ENCODE measurements around the gene MRPL14. TPM values are rescaled to one million over a fixed set of nuclear protein-coding genes. Genes with fewer than 3 reads are reported as not detected.

Gene MRPL14
- total RNA-seq, 1 donor from 2014 or later, result 36.8 TPM

DNA sequence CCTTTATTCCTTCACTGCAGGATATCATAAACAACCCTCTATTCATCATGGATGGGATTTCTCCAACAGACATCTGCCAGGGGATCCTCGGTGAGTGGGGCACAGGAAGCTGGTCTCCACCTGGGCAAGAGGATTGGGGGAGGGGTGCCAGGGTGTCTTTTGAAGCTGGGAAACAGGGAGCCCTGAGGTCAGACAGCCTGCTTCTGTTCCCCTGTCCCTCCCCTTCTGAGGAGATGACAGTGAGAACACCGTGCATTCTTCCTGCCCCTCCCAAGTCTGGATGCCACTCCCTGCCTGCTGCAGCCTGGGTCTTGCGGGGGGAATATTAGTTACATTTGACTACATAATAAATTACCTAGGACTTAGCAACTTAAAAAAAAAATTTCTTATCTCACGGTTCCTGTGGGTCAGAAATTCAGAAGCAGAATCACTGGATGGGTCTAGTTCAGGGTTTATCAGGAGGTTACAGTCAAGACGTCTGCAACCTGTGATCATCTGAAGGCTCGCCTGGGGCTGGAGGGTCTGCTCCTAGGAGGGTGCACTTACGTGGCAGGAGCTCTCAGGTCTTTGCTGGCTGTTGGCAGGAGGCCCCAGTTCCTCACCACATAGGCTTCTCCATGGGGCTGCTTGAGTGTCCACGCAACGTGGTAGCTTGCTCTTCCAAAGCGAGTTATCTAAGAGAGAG, 42.8 kb upstream of the MRPL14 start:
- DNase-seq, result no peak
- H3K4me3 ChIP-seq, result no peak overlapping the region
- peaks cover 15% of the 10 kb centered on the region for H3K4me1 ChIP-seq
- no peaks in the 10 kb centered on the region for H3K27me3 ChIP-seq (ENCODE audit: low read depth)
- TF ChIP-seq, protein P1, sequence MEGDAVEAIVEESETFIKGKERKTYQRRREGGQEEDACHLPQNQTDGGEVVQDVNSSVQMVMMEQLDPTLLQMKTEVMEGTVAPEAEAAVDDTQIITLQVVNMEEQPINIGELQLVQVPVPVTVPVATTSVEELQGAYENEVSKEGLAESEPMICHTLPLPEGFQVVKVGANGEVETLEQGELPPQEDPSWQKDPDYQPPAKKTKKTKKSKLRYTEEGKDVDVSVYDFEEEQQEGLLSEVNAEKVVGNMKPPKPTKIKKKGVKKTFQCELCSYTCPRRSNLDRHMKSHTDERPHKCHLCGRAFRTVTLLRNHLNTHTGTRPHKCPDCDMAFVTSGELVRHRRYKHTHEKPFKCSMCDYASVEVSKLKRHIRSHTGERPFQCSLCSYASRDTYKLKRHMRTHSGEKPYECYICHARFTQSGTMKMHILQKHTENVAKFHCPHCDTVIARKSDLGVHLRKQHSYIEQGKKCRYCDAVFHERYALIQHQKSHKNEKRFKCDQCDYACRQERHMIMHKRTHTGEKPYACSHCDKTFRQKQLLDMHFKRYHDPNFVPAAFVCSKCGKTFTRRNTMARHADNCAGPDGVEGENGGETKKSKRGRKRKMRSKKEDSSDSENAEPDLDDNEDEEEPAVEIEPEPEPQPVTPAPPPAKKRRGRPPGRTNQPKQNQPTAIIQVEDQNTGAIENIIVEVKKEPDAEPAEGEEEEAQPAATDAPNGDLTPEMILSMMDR (IDR thresholded peaks at IDR 0.05; ENCODE audit: borderline replicate concordance), result no peak
- H3K27ac ChIP-seq (replicated peaks), result no peak overlapping the region
- no peaks in the 10 kb centered on the region for H3K9me3 ChIP-seq (replicated peaks)
- intact Hi-C loops (cut with micrococcal nuclease), result no loop called here
- no peaks in the 10 kb centered on the region for H3K36me3 ChIP-seq

DNA sequence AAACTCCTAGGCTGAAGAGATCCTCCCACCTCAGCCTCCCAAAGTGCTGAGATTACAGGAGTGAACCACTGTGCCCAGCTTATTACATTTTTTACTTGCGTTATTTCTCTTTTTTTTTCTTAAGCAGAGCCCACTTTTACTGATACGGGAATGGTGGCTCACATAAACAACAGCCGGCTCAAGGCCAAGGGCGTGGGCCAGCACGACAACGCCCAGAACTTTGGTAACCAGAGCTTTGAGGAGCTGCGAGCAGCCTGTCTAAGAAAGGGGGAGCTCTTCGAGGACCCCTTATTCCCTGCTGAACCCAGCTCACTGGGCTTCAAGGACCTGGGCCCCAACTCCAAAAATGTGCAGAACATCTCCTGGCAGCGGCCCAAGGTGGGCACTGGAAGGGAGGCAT, 41.9 kb upstream of the MRPL14 start:
- DNase-seq, result no peak
- TF ChIP-seq, protein P1 (IDR thresholded peaks at IDR 0.05; ENCODE audit: borderline replicate concordance), result no peak
- H3K9me3 ChIP-seq (replicated peaks), result no peaks in the 10 kb centered on the region
- H3K4me1 ChIP-seq, result peaks cover 15% of the 10 kb centered on the region
- intact Hi-C loops (cut with micrococcal nuclease), result no loop called here
- H3K36me3 ChIP-seq, result no peaks in the 10 kb centered on the region
- no peak overlapping the region for H3K27ac ChIP-seq (replicated peaks)
- no peak overlapping the region for H3K4me3 ChIP-seq
- no peaks in the 10 kb centered on the region for H3K27me3 ChIP-seq (ENCODE audit: low read depth)

- TF ChIP-seq, protein P1 (IDR thresholded peaks at IDR 0.05; ENCODE audit: borderline replicate concordance), result no peak
- Histone ChIP-seq H3K4me1 (peaks cover 11% of the 10 kb centered on the region), H3K27me3 (ENCODE audit: low read depth) (peaks cover 8% of the 10 kb centered on the region), H3K27ac (replicated peaks) (no peak overlapping the region), H3K36me3 (no peaks in the 10 kb centered on the region), H3K4me3 (no peak overlapping the region), H3K9me3 (replicated peaks) (no peaks in the 10 kb centered on the region)
- no peak for DNase-seq
- intact Hi-C loops (cut with micrococcal nuclease), result no loop called here
These were observed 40.3 kb upstream of the MRPL14 start for GRCh38 chr6:44167567-44167966.

DNA sequence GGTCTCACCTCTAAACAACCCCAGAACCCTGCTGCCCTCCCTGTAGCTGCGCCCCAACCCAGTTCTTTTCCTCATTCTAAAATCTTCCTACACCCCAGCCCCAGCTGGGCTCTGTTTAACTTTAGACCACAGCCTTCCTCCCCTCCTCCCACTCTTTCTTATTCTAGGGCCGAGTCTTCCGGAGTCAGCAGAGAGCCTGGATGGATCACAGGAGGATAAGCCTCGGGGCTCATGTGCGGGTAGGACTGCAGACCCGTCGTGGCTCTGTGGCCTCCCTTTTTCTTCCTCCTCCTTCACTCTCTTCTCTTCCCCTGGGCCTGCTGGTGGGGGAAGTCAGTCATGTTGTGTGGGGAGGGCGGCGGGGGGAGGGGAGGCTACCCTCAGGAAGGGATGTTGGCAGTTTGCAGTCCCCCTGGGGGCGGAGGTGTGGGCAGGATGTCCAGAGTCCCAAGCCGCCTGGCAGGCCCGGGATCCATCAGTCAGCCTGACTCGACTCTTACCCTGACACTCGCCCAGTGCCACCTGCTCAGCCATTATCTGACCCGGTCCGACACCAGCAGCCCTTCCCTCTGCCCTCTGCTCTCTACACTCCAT, 39.4 kb upstream of the MRPL14 start:
- peaks cover 8% of the 10 kb centered on the region for H3K27me3 ChIP-seq (ENCODE audit: low read depth)
- no peak for DNase-seq
- H3K4me3 ChIP-seq, result no peak overlapping the region
- H3K4me1 ChIP-seq, result peaks cover 8% of the 10 kb centered on the region
- TF ChIP-seq, protein P1 (IDR thresholded peaks at IDR 0.05; ENCODE audit: borderline replicate concordance), result no peak
- H3K27ac ChIP-seq (replicated peaks), result no peak overlapping the region
- no peaks in the 10 kb centered on the region for H3K9me3 ChIP-seq (replicated peaks)
- no peaks in the 10 kb centered on the region for H3K36me3 ChIP-seq
- intact Hi-C loops (cut with micrococcal nuclease), result no loop called here

- no peak overlapping the region for H3K4me3 ChIP-seq
- no peak overlapping the region for H3K27ac ChIP-seq (replicated peaks)
- no peaks in the 10 kb centered on the region for H3K9me3 ChIP-seq (replicated peaks)
- peaks cover 8% of the 10 kb centered on the region for H3K27me3 ChIP-seq (ENCODE audit: low read depth)
- TF ChIP-seq, protein P1 (IDR thresholded peaks at IDR 0.05; ENCODE audit: borderline replicate concordance), result no peak
- no peaks in the 10 kb centered on the region for H3K36me3 ChIP-seq
- peaks cover 8% of the 10 kb centered on the region for H3K4me1 ChIP-seq
- intact Hi-C loops (cut with micrococcal nuclease), result no loop called here
- no peak for DNase-seq
These were observed 38.9 kb upstream of the MRPL14 start for GRCh38 chr6:44166116-44166515.

Data from left ventricle myocardium inferior (tissue), 1 donor.